HepG2 (cell line): Measurements from ENCODE around the gene DCUN1D3. TPM values are rescaled to one million over a fixed set of nuclear protein-coding genes. Genes with fewer than 3 reads are reported as not detected.

Experiments
- ARID4A ChIP-seq: sonication (generic); formaldehyde crosslinking; IDR thresholded peaks from 2 replicates; pipeline ENCODE4 v1.5.0; 2020; ENCODE audit warnings: mild to moderate bottlenecking, missing genetic modification reagents, borderline replicate concordance
- ATF5 ChIP-seq: sonication (generic); formaldehyde crosslinking; IDR thresholded peaks from 2 replicates; pipeline ENCODE4 v1.4.0; 2020; ENCODE audit warnings: mild to moderate bottlenecking, low read depth, missing genetic modification reagents
- CBX5 ChIP-seq: sonication (generic); formaldehyde crosslinking; IDR thresholded peaks from 2 replicates; pipeline ENCODE4 v1.4.0; 2020; ENCODE audit warnings: missing genetic modification reagents, borderline replicate concordance
- CCDC6 ChIP-seq: sonication (generic); formaldehyde crosslinking; IDR thresholded peaks from 2 replicates; pipeline ENCODE4 v1.8.1; 2022; ENCODE audit warnings: mild to moderate bottlenecking, missing genetic modification reagents, moderate library complexity
- CREB1 ChIP-seq, 2 experiments: fragments of 450-650 bp in 1 of 2; IDR thresholded peaks; 2 replicates each; pipeline ENCODE4 v1.6.1; 2016 to 2017; ENCODE audit warnings: control low read depth in 1 of 2, mild to moderate bottlenecking in 1 of 2, missing compliant biosample characterization in 1 of 2, missing genetic modification characterization in 1 of 2
- HHEX ChIP-seq: IDR thresholded peaks from 2 replicates; pipeline ENCODE4 v1.6.1; 2016; ENCODE audit warnings: control low read depth
- HMG20A ChIP-seq: IDR thresholded peaks from 2 replicates; pipeline ENCODE4 v1.6.1; 2016; ENCODE audit warnings: borderline replicate concordance
- JUNB ChIP-seq: sonication (generic); formaldehyde crosslinking; IDR thresholded peaks from 2 replicates; pipeline ENCODE4 v1.8.0; 2022; ENCODE audit warnings: missing genetic modification reagents, mild to moderate bottlenecking, borderline replicate concordance
- KDM1A ChIP-seq: IDR thresholded peaks from 2 replicates; pipeline ENCODE4 v1.6.1; 2016; ENCODE audit warnings: missing compliant biosample characterization
- KDM5A ChIP-seq: fragments of 200-600 bp; sonication (generic); IDR thresholded peaks from 2 replicates; pipeline ENCODE4 v1.7.0; 2018; ENCODE audit warnings: antibody characterized with exemption, mild to moderate bottlenecking, low read length, borderline replicate concordance
- MBNL3 ChIP-seq: fragments of 250-450 bp; sonication (Bioruptor Pico); conservative IDR thresholded peaks from 2 replicates; pipeline ENCODE4 v1.8.0; 2022; ENCODE audit warnings: mild to moderate bottlenecking, inconsistent platforms
- PRPF4 ChIP-seq: fragments of 200-400 bp; formaldehyde crosslinking; IDR thresholded peaks from 2 replicates; pipeline ENCODE4 v1.6.1; 2016; ENCODE audit warnings: low read length, low read depth; ENCODE audit not compliant: poor library complexity, severe bottlenecking
- REPIN1 ChIP-seq: sonication (generic); formaldehyde crosslinking; IDR thresholded peaks from 2 replicates; pipeline ENCODE4 v1.8.0; 2022; ENCODE audit warnings: missing genetic modification reagents, low read depth, mild to moderate bottlenecking, borderline replicate concordance
- SIX1 ChIP-seq: sonication (generic); formaldehyde crosslinking; IDR thresholded peaks from 2 replicates; pipeline ENCODE4 v1.4.0; 2020; ENCODE audit warnings: missing genetic modification reagents, borderline replicate concordance
- SPEN ChIP-seq: sonication (generic); formaldehyde crosslinking; IDR thresholded peaks from 2 replicates; pipeline ENCODE4 v1.5.1; 2020; ENCODE audit warnings: low read depth, mild to moderate bottlenecking, missing genetic modification reagents
- U2AF1 ChIP-seq: fragments of 200-400 bp; formaldehyde crosslinking; optimal IDR thresholded peaks from 2 replicates; pipeline ENCODE3; 2017; ENCODE audit warnings: mild to moderate bottlenecking, low read depth, low read length
- ZBTB33 ChIP-seq: sonication (generic); formaldehyde crosslinking; IDR thresholded peaks from 2 replicates; pipeline ENCODE4 v1.4.0; 2020; ENCODE audit warnings: missing genetic modification reagents
- ZBTB8A ChIP-seq: sonication (generic); formaldehyde crosslinking; IDR thresholded peaks from 2 replicates; pipeline ENCODE4 v1.4.0; 2020; ENCODE audit warnings: mild to moderate bottlenecking, low read depth, missing genetic modification reagents, borderline replicate concordance
- ZC3H13 ChIP-seq: sonication (generic); formaldehyde crosslinking; IDR thresholded peaks from 2 replicates; pipeline ENCODE4 v1.8.1; 2023; ENCODE audit warnings: mild to moderate bottlenecking, missing genetic modification reagents, moderate library complexity
- ZNF17 ChIP-seq: sonication (generic); formaldehyde crosslinking; IDR thresholded peaks from 2 replicates; pipeline ENCODE4 v1.5.0; 2020; ENCODE audit warnings: mild to moderate bottlenecking, missing genetic modification reagents
- ZSCAN5A ChIP-seq: sonication (generic); formaldehyde crosslinking; IDR thresholded peaks from 2 replicates; pipeline ENCODE4 v1.8.0; 2022; ENCODE audit warnings: mild to moderate bottlenecking, missing genetic modification reagents, borderline replicate concordance
- polyA plus RNA-seq, 8 experiments: library from polyadenylated mRNA; depleted of rRNA in 3 of 8; stranded (reverse) in 7 of 8; unstranded in 1 of 8; fragments of >200 nt; fragmentation: Illumina TruSeq in 4 of 8; extraction: Trizol in 4 of 8; gene quantifications; 2 replicates each; pipeline versions ENCODE4 v1.2.1 to v1.2.3, GENCODE V29; 2011 to 2016; ENCODE audit warnings: low read depth in 4 of 8, missing spikeins in 1 of 8, mixed read lengths in 1 of 8; ENCODE audit not compliant: insufficient read depth in 1 of 8
- total RNA-seq, 5 experiments: library from RNA; depleted of rRNA; stranded (reverse); fragments of >200 nt; fragmentation: Illumina TruSeq; extraction: Trizol; gene quantifications; 2 replicates each; pipeline ENCODE4 v1.2.3, GENCODE V29; 2016; ENCODE audit warnings: low read depth in 1 of 5

The DCUN1D3 gene
- total and polyA plus RNA-seq, 2 of the 13 experiments (the other 11 are each of a cell fraction or from before 2014, with no cell fraction given) = 5.0 to 19.3 TPM

- no peak for TF ChIP-seq MBNL3 (CRISPR knock-in tag)
- TF ChIP-seq HMG20A (CRISPR knock-in tag) = no peak
- TF ChIP-seq CBX5 (CRISPR knock-in tag) = peak; percentile 78
- TF ChIP-seq SIX1 = no peak
- peak; percentile 97 for TF ChIP-seq CREB1 (IDR thresholded peaks at IDR 0.05)
- peak; percentile 97 for TF ChIP-seq CREB1 (CRISPR knock-in tag; IDR thresholded peaks at IDR 0.05)
- no peak for TF ChIP-seq PRPF4
- peak; percentile 91 for TF ChIP-seq ARID4A (CRISPR knock-in tag)
- TF ChIP-seq KDM5A = peak; percentile 81
- peak; percentile 83; the same call in 1 of the 2 replicates for TF ChIP-seq ZC3H13 (CRISPR knock-in tag)
- peak; percentile 42; the same call in 1 of the 2 replicates for TF ChIP-seq HHEX
- no peak; the same call in 1 of the 2 replicates for TF ChIP-seq ZSCAN5A
- peak; percentile 80 for TF ChIP-seq REPIN1 (CRISPR knock-in tag)
- no peak for TF ChIP-seq ZNF17 (CRISPR knock-in tag)
- TF ChIP-seq U2AF1 = peak; percentile 95
- TF ChIP-seq ZBTB8A = no peak
- no peak; the same call in 1 of the 2 replicates for TF ChIP-seq ZBTB33 (CRISPR knock-in tag)
- peak; percentile 23; the same call in 1 of the 2 replicates for TF ChIP-seq CCDC6 (CRISPR knock-in tag)
- peak; percentile 91 for TF ChIP-seq SPEN (CRISPR knock-in tag)
- no peak for TF ChIP-seq ATF5 (CRISPR knock-in tag)
- TF ChIP-seq JUNB (CRISPR knock-in tag) = no peak
- no peak; the same call in 1 of the 2 replicates for TF ChIP-seq KDM1A (CRISPR knock-in tag)
Measured at GRCh38 chr16:20900299-20901067, at the start of gene DCUN1D3, which contains the start of gene LYRM1 (continued).
